MM.1S (cell line): ENCODE measurements around the gene DSCAML1.

Experiments used
- DNase-seq: peaks from one replicate; pipeline ENCODE4 v3.0.0-alpha.2; 2015
- H2AFZ ChIP-seq: fragments of 300-600 bp; sonication (generic); 2 replicates; pipeline ENCODE4 v1.6.0; 2016; ENCODE audit warnings: antibody characterized with exemption, low read length
- H3F3A ChIP-seq: fragments of 300-600 bp; sonication (generic); 2 replicates; pipeline ENCODE4 v1.6.1; 2016; ENCODE audit warnings: mild to moderate bottlenecking, antibody characterized with exemption, low read length, moderate library complexity, mixed read lengths; ENCODE audit not compliant: insufficient read depth
- H3K27ac ChIP-seq: fragments of 300-600 bp; sonication (generic); 2 replicates; pipeline ENCODE4 v1.5.1; 2016; ENCODE audit warnings: mild to moderate bottlenecking, low read length
- H3K27me3 ChIP-seq: fragments of 300-600 bp; sonication (generic); replicated peaks from 2 replicates; pipeline ENCODE4 v1.6.0; 2016; ENCODE audit warnings: low read length; ENCODE audit not compliant: insufficient read depth
- H3K36me3 ChIP-seq: fragments of 300-600 bp; sonication (generic); replicated peaks from 2 replicates; pipeline ENCODE4 v1.6.1; 2016; ENCODE audit warnings: mild to moderate bottlenecking, low read length, mixed read lengths; ENCODE audit not compliant: insufficient read depth
- H3K4me1 ChIP-seq: fragments of 300-600 bp; sonication (generic); 2 replicates; pipeline ENCODE4 v1.6.1; 2016; ENCODE audit warnings: low read length, mixed read lengths
- H3K4me2 ChIP-seq: fragments of 300-600 bp; sonication (generic); 2 replicates; pipeline ENCODE4 v1.6.0; 2016; ENCODE audit warnings: low read depth, low read length
- H3K4me3 ChIP-seq: fragments of 300-600 bp; sonication (generic); 2 replicates; pipeline ENCODE4 v1.5.1; 2016; ENCODE audit warnings: low read length, mixed read lengths
- H3K79me2 ChIP-seq: fragments of 300-600 bp; sonication (generic); 2 replicates; pipeline ENCODE4 v1.6.1; 2016; ENCODE audit warnings: mixed run types, low read length, mixed read lengths
- H3K9ac ChIP-seq: fragments of 300-600 bp; sonication (generic); 2 replicates; pipeline ENCODE4 v1.6.1; 2016; ENCODE audit warnings: low read length, mixed read lengths
- H3K9me2 ChIP-seq: fragments of 300-600 bp; sonication (generic); replicated peaks from 2 replicates; pipeline ENCODE4 v1.6.1; 2016; ENCODE audit warnings: mild to moderate bottlenecking, low read length, mixed read lengths; ENCODE audit not compliant: insufficient read depth
- H3K9me3 ChIP-seq: fragments of 300-600 bp; sonication (generic); replicated peaks from 2 replicates; pipeline ENCODE4 v1.6.1; 2016; ENCODE audit warnings: mild to moderate bottlenecking, low read length, mixed read lengths; ENCODE audit not compliant: insufficient read depth
- H4K20me1 ChIP-seq: fragments of 300-600 bp; sonication (generic); 2 replicates; pipeline ENCODE4 v1.6.1; 2016; ENCODE audit warnings: mild to moderate bottlenecking, low read length, moderate library complexity, mixed read lengths; ENCODE audit not compliant: insufficient read depth
- CTCF ChIP-seq: fragments of 300-600 bp; sonication (generic); IDR thresholded peaks from 2 replicates; pipeline ENCODE4 v1.5.1; 2016; ENCODE audit warnings: antibody characterized with exemption, low read length, mixed read lengths
- EZH2 ChIP-seq: fragments of 300-600 bp; sonication (generic); optimal IDR thresholded peaks from 2 replicates; pipeline ENCODE3; 2017; ENCODE audit warnings: low read depth, mild to moderate bottlenecking, antibody characterized with exemption, low read length, mixed read lengths
- EZH2phosphoT487 ChIP-seq: fragments of 300-600 bp; sonication (generic); IDR thresholded peaks from 2 replicates; pipeline ENCODE4 v1.6.1; 2018; ENCODE audit warnings: antibody characterized with exemption, low read length

Gene DSCAML1

GRCh38 chr11:117478126-117478860, 318.7 kb downstream of the DSCAML1 start:
- Histone ChIP-seq H3K4me2 (no peak overlapping the region), H3K79me2 (no peaks in the 10 kb centered on the region), H3K9ac (no peak overlapping the region), H4K20me1 (no peaks in the 10 kb centered on the region), H2AFZ (no peak overlapping the region), H3K27me3 (peaks cover 57% of the 10 kb centered on the region), H3K27ac (no peak overlapping the region), H3K9me3 (no peaks in the 10 kb centered on the region), H3K4me3 (no peak overlapping the region), H3K4me1 (no peaks in the 10 kb centered on the region), H3K36me3 (no peaks in the 10 kb centered on the region), H3K9me2 (no peaks in the 10 kb centered on the region), H3F3A (no peaks in the 10 kb centered on the region)
- TF ChIP-seq EZH2phosphoT487 (no peak), CTCF (no peak), EZH2 (no peak)
- no peak for DNase-seq

GRCh38 chr11:117477721-117478120, 319.3 kb downstream of the DSCAML1 start:
- no peak overlapping the region for H3K4me2 ChIP-seq
- H3K9me3 ChIP-seq: no peaks in the 10 kb centered on the region
- no peak overlapping the region for H3K27ac ChIP-seq
- no peak for DNase-seq
- no peak for TF ChIP-seq EZH2phosphoT487
- no peak for TF ChIP-seq EZH2
- no peak for TF ChIP-seq CTCF
- H3K9ac ChIP-seq: no peak overlapping the region
- H4K20me1 ChIP-seq: no peaks in the 10 kb centered on the region
- H3K79me2 ChIP-seq: no peaks in the 10 kb centered on the region
- H3K9me2 ChIP-seq: no peaks in the 10 kb centered on the region
- H3K4me3 ChIP-seq: no peak overlapping the region
- no peaks in the 10 kb centered on the region for H3K4me1 ChIP-seq
- no peaks in the 10 kb centered on the region for H3K36me3 ChIP-seq
- H3K27me3 ChIP-seq: peaks cover 55% of the 10 kb centered on the region
- no peak overlapping the region for H2AFZ ChIP-seq
- H3F3A ChIP-seq: no peaks in the 10 kb centered on the region

- DNase-seq: no peak
- Histone ChIP-seq H3K27me3 (peaks cover 57% of the 10 kb centered on the region), H3K36me3 (no peaks in the 10 kb centered on the region), H3K4me2 (no peak overlapping the region), H3K9me3 (no peaks in the 10 kb centered on the region), H3K27ac (no peak overlapping the region), H3K4me1 (no peaks in the 10 kb centered on the region), H3K9me2 (no peaks in the 10 kb centered on the region), H4K20me1 (no peaks in the 10 kb centered on the region), H2AFZ (no peak overlapping the region), H3K4me3 (no peak overlapping the region), H3K9ac (no peak overlapping the region), H3F3A (no peaks in the 10 kb centered on the region), H3K79me2 (no peaks in the 10 kb centered on the region)
- no peak for TF ChIP-seq EZH2
- TF ChIP-seq CTCF: no peak
- no peak for TF ChIP-seq EZH2phosphoT487
Measured at GRCh38 chr11:117476531-117477142, 320.4 kb downstream of the DSCAML1 start.
